HL-60 (cell line): Measurements from ENCODE around the gene TMEM132D.

Source experiments
- DNase-seq, 2 experiments: peaks; one replicate each; pipeline ENCODE4 v3.0.0-alpha.2; 2010 to 2020; ENCODE audit warnings: low read depth in 1 of 2, low spot score in 1 of 2
- H3K27ac ChIP-seq: fragments of 250-450 bp; sonication (Bioruptor Pico); replicated peaks from 2 replicates; pipeline ENCODE4 v1.5.1; 2020; ENCODE audit warnings: mild to moderate bottlenecking, moderate library complexity
- H3K27me3 ChIP-seq: fragments of 250-450 bp; sonication (Bioruptor Pico); 2 replicates; pipeline ENCODE4 v1.5.1; 2021; ENCODE audit warnings: mild to moderate bottlenecking, moderate library complexity; ENCODE audit not compliant: insufficient read depth, poor library complexity, severe bottlenecking
- H3K4me3 ChIP-seq: replicated peaks from 2 replicates; pipeline ENCODE4 v1.5.1; 2011; ENCODE audit warnings: mild to moderate bottlenecking, control low read depth, low read length; ENCODE audit not compliant: insufficient read depth
- CTCF ChIP-seq: IDR thresholded peaks from one replicate; pipeline ENCODE4 v1.5.1; 2011; ENCODE audit warnings: low read length, control low read depth, inconsistent platforms; ENCODE audit not compliant: insufficient read depth
- GABPA ChIP-seq: IDR thresholded peaks from 2 replicates; pipeline ENCODE4 v1.6.1; 2012; ENCODE audit warnings: low read depth
- POLR2AphosphoS5 ChIP-seq: IDR thresholded peaks from 2 replicates; pipeline ENCODE4 v1.6.1; 2012; ENCODE audit warnings: low read depth
- REST ChIP-seq: IDR thresholded peaks from 2 replicates; pipeline ENCODE4 v1.6.1; 2012; ENCODE audit warnings: low read depth; ENCODE audit not compliant: insufficient replicate concordance
- SPI1 ChIP-seq: IDR thresholded peaks from 2 replicates; pipeline ENCODE4 v1.6.1; 2012; ENCODE audit warnings: low read depth, mild to moderate bottlenecking, borderline replicate concordance

TMEM132D gene

GRCh38 chr12:129150721-129151120, 753.1 kb downstream of the TMEM132D start:
- DNase-seq = no peak
- H3K4me3 ChIP-seq = no peak overlapping the region
- TF ChIP-seq CTCF = no peak
- no peak overlapping the region for H3K27ac ChIP-seq
- H3K27me3 ChIP-seq = no peaks in the 10 kb centered on the region

- Histone ChIP-seq H3K27me3 (no peaks in the 10 kb centered on the region), H3K4me3 (no peak overlapping the region), H3K27ac (no peak overlapping the region)
- no peak for DNase-seq
- TF ChIP-seq REST (no peak), GABPA (no peak), SPI1 (no peak), CTCF (no peak), POLR2AphosphoS5 (no peak)
Measured at GRCh38 chr12:129145381-129145780, 758.4 kb downstream of the TMEM132D start.

GRCh38 chr12:129138776-129139175, 765.0 kb downstream of the TMEM132D start:
- H3K27me3 ChIP-seq = no peaks in the 10 kb centered on the region
- no peak for TF ChIP-seq GABPA
- TF ChIP-seq POLR2AphosphoS5 = no peak
- TF ChIP-seq REST = no peak
- H3K27ac ChIP-seq = no peak overlapping the region
- no peak overlapping the region for H3K4me3 ChIP-seq
- DNase-seq = no peak

- Histone ChIP-seq H3K27ac (no peak overlapping the region), H3K27me3 (no peaks in the 10 kb centered on the region), H3K4me3 (no peak overlapping the region)
- no peak for DNase-seq
- TF ChIP-seq POLR2AphosphoS5 = no peak
- no peak for TF ChIP-seq CTCF
- no peak for TF ChIP-seq SPI1
- TF ChIP-seq GABPA = no peak
- TF ChIP-seq REST = no peak
Measured at GRCh38 chr12:129136694-129137325, 767.0 kb downstream of the TMEM132D start.
